Dermis microvascular lymphatic vessel endothelial cell (primary cell): ENCODE measurements around the gene MVB12B. TPM values are rescaled to one million over a fixed set of nuclear protein-coding genes. Genes with fewer than 3 reads are reported as not detected.
A peak's percentile ranks its signal among the peaks of the same experiment; 100 is the strongest.

Experiments used
- DNase-seq, 2 donors: peaks; one replicate each; pipeline versions ENCODE4 v3.0.0 to v3.0.0-alpha.2; 2010; ENCODE audit warnings: low read depth in 2 of 2
- total RNA-seq: library from RNA; depleted of rRNA; stranded (reverse); fragments of >200 nt; gene quantifications from 2 replicates; pipeline ENCODE4 v1.2.1, GENCODE V29; 2014

The MVB12B gene
- total RNA-seq, 1 donor from 2014 or later: 8.6 TPM

DNA sequence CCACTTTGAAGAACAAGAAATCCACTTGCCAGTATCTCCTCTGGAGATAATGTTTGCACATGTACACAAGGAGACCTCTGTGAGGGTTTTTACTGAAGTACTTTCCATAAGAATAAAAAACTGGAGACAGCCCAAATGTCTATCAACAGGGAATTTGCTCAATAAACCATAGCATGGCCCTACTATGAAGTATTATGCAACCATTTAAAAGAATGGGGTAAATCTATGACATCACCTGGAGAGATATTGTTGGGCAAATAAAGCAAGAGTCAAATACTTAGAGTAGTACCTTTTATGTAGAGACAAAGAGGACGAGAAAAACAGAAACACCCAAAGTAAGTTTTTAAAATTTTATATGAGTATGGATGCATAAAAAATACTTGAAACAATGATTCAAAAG, 23.9 kb upstream of the MVB12B start:
- DNase-seq: no peak

- no peak for DNase-seq
These were observed 23.1 kb upstream of the MVB12B start for GRCh38 chr9:126303488-126303887.

- no peak for DNase-seq
These were observed 22.2 kb upstream of the MVB12B start for GRCh38 chr9:126304207-126304970.

GRCh38 chr9:126304971-126305320, 21.7 kb upstream of the MVB12B start:
- DNase-seq: no peak

- DNase-seq: no peak
These were observed 20.5 kb upstream of the MVB12B start for GRCh38 chr9:126306071-126306647.

DNA sequence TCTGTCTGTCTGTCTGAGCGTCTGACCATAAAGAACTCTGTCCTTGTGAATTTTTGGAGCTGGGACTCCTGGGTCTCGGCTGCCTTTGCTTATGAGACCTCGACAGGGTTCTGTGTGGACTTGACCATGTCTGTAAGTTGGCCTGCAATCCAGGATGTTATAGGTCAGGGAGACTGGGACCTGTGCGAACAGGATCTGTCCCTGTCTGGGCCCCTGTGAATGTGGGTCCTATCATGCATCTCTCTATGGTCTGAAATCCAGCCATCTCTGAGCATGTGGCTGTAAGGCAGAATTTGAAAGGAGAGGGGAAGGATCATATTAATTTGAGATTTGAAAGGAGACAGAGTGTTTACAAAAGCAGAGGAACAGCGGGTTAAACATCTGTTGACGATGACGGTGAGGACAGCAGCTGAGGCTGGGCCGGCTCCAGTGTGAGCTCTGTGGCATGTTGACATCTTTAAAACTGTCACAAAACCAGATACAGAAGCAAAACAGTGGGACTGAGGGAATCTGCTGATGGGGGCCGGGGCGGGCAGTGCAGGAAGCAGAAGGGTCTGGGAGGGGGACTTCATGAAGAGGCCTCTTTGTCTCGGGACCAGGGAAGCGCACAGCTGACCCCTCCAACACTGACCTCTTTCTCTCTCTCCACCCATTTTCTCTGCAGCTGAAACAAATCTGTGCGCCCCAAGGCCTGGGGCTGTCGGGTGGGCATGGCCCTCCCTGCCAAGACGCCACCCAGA, 19.1 kb upstream of the MVB12B start:
- no peak for DNase-seq

DNA sequence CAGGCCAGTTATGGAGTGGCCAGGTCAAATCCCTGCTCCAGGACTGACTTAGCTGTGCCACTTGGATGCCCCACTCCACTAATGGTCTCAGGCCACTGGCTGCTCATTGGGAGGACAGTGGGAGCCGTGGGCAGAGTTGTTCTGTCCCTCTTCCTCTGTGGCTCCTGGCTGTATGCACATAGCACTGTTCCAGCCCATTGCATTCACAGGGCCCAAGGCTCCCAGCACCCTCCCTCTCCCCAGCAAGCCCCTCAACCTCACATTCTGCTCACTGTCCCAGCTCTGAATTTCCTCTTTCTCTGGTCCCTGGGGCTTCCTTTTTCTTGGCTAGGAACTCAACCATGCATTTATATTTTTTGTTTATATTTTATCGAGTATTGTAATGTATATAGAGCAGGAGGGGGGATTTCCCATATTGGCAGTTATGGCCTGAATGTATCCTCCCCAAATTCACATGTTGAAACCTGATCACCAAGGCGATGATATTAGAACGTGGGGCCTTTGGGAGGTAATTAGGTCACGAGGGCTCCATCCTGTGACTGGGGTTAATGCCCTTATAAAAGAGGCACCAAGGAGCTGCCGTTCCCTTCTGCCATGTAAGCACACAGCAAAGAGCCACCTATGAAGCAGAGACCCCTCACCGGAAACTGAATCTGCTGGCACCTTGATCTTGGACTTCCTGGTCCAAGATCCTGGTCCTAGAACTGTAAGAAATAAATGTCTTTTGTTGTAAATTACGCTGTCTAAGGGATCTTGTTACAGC, 17.0 kb upstream of the MVB12B start:
- DNase-seq: no peak

- no peak for DNase-seq
These were observed 13.8 kb upstream of the MVB12B start for GRCh38 chr9:126312584-126313551.

- DNase-seq: no peak
These were observed 10.5 kb upstream of the MVB12B start for GRCh38 chr9:126316085-126316655.

DNA sequence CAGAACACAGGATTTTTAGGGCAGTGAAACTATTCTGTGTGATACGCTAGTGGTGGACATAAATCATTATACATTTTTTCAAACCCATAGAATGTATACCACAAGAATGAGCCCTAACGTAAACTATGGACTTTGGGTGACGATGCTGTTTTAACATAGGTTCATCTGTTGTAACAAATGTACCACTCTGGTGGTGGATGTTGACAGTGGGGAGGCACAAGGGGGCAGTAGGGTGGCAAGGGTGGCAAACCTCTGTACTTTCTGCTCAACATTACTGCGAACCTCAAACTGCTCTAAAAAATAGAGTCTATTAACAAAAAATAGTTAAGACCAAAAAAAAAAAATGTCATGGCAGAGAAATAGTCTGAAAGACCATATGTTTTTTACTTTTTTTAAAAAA, 9.1 kb upstream of the MVB12B start:
- DNase-seq: peak; percentile 35 to 64

DNA sequence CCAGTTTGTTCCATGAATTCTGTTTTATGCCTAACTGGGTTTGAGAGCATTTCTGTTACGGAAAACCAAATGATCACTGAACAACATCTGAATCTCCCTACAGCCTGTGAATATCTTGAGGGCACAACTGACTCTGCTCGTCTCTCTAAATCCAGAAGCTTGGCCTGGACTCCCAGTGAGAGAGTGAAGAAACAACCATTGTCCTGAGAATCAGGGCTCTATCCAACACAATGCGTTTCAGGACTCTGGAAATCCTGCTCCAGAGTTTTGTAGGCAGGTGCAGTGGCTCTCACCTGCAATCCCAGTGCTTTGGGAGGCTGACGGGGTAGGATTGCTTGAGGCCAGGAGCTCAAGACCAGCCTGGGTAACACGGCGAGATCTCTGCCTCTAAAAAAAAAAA, 7.8 kb upstream of the MVB12B start:
- DNase-seq: no peak

DNA sequence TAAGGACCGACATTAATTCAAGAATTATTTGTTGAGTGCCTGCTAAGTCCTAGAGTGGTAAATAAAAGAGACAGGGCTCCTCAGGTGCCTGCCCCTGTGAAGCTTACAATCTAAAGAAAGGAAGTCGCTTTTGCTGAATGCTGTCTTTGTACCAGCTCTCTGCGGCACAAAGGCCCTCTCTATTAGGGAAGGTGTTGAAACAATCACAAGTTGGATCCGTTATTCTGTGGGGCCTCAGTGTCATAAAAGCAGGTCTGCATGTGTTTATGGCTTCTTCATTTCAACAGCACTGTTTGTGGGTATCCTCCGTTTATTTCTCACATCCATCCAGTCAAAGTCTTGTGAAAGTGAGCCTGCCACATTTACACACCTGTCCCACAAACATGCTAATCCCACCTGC, 7.0 kb upstream of the MVB12B start:
- DNase-seq: no peak

DNA sequence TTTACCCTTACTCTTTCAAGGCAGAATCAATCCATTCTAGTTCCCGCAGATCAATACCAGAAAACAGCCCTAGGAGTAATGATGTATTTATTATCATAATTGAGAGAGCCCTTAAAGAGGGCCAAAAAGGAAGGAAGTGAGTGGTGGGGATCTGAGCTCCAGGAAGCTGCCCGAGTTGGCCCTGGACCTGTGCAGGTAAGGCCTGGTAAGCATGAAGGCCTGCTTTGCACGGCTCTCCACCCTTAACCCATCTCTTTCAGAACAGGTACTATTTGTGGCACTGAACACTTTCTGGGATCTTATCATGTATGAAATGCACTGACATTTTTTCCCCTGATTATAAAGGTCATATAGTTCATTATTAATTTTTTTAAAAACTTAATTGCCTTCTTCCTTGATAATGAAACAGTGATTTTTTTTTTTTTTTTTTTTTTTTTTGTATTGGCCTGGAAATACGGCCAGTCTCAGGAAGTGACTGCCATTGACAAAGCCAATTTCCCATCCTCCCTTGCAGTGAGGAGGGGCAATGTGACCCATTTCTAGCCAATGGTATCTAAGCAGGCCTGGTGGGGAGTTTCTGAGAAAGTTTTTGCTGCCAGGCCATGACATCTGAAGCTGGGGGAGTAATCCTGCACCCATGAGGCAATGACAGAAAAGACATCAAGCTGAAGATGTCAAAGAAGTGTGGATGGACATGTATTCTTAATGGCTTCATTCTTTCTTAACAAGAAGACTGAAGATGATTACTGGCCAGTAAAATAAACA, 6.3 kb upstream of the MVB12B start:
- DNase-seq: no peak

DNA sequence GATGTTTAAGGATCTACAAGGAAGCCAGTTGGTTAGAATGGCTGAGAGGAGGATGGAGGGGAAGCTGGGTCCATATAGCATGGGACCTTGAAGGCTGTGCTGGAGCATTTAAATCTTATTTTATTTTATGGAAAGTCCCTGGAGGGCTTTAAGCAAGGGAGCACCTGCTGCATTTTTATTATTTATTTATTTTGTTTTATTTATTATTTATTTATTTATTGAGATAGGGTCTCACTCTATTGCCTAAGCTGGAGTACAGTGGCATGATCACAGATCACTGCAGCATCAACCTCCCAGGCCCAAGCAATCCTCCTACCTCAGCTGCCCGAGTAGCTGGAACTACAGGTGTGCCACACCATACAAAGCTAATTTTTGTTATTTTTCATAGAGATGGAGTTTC, 4.9 kb upstream of the MVB12B start:
- no peak for DNase-seq

GRCh38 chr9:126325821-126326220, 808 bp upstream of the MVB12B start:
- DNase-seq: no peak

DNA sequence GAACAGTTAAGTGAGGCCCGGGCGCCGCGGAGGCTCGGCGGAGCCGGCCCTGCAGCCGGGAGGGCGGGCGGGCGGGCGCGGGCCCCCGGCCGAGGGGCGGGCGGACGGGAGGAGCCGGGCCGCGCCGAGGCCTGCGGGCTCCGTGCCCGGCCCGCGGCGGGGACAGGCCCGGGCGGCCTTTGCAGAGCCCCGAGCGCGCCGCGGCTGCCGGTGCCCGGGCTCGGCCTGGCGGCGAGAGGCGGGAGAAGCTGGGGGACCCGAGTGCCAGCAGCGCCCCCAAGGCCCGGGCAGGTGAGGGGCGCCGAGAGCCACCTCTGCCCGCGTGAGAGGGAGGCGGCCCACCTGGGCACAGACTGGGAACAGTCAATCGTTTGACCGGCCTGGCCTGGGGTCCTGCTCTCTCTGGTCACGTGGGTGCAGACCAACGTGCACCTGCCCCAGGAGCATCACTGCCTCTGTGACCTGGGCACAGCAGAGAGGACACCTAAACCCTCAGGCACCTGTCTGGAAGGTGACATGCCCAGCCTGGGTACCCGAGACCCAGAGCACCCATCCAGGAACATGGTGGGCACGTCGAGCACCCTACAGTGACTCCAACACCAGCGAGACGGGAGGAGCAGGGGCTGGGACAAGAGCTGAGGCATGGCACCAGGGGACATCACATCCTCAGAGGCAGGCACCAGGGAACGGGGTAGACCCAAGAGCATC, 531 bp downstream of the MVB12B start:
- DNase-seq: no peak

- no peak for DNase-seq
These were observed 1.1 kb downstream of the MVB12B start for GRCh38 chr9:126327714-126328185.

GRCh38 chr9:126328407-126328806, 1.8 kb downstream of the MVB12B start:
- DNase-seq: no peak
